Vagina (tissue), 2 donors: ENCODE results near the gene TMEM74B.

Source experiments
- POLR2A ChIP-seq, 2 donors: fragments of 450-650 bp; IDR thresholded peaks; one replicate each; pipeline ENCODE4 v1.6.1; 2017; ENCODE audit warnings: antibody characterized with exemption in 2 of 2, mild to moderate bottlenecking in 2 of 2, moderate library complexity in 2 of 2
- POLR2AphosphoS5 ChIP-seq, 2 donors: sonication (generic); formaldehyde crosslinking; IDR thresholded peaks; one replicate each; pipeline ENCODE4 v1.9.0; 2017; ENCODE audit warnings: antibody characterized with exemption in 2 of 2, mild to moderate bottlenecking in 2 of 2, low read depth in 1 of 2; ENCODE audit not compliant: insufficient read depth in 1 of 2
- TF ChIP-seq, protein P1 (sequence below), 3 experiments: fragments of 450-650 bp in 2 of 3; fragments of 200-600 bp in 1 of 3; sonication (generic) in 1 of 3; IDR thresholded peaks; one replicate each; pipeline ENCODE4 v1.5.1; 2017 to 2019; ENCODE audit warnings: antibody characterized with exemption in 3 of 3, mild to moderate bottlenecking in 2 of 3, moderate library complexity in 2 of 3

DNA sequence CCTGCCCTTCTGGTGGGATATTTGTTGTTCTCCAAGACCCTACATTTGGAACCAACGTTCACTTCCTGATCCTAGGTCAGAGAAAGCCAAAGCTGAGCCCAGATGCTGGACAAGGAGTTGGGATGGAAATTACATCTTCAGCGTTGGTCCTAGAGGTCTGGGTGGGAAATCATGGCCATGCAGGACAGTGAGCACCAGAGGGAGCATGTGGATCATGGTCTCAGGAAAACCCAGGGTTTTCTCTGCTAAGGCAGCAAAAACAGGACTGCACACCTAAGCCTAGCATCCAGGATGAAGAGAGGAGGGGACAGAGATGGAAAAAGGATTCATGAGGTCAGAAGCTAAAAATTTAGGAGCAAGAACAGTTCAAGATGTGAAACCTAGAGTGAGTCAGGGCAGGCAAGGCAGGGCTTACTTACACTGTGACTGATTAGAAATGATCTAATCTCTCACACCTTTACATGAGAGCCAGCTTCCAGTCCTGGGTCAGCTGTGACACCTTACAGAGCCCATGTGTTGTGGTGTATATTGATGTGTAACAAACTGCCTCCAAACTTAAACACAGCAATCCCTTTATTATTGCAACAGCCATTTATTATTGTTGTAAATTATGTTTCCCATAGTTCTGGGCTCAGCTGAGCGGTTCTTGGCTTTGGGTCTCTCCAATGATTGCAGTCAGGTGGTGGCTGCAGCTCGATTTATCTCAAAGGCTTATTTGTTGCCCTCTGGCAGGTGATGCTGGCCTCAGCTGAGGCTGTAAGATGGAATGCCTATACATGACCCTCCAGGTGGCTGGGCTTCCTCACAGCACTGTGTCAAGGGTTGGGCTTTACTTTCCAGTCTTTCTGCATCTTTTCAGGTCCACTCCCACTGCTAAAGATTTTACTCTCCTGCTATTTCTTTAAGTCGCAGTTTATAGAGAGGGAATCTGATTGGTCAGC lies 24.9 kb upstream of the TMEM74B start:
- TF ChIP-seq POLR2AphosphoS5 (IDR thresholded peaks at IDR 0.05; ENCODE audit: insufficient read depth in 1 of 2, low read depth in 1 of 2) (no peak), POLR2A (IDR thresholded peaks at IDR 0.05) (no peak)
- TF ChIP-seq, protein P1, sequence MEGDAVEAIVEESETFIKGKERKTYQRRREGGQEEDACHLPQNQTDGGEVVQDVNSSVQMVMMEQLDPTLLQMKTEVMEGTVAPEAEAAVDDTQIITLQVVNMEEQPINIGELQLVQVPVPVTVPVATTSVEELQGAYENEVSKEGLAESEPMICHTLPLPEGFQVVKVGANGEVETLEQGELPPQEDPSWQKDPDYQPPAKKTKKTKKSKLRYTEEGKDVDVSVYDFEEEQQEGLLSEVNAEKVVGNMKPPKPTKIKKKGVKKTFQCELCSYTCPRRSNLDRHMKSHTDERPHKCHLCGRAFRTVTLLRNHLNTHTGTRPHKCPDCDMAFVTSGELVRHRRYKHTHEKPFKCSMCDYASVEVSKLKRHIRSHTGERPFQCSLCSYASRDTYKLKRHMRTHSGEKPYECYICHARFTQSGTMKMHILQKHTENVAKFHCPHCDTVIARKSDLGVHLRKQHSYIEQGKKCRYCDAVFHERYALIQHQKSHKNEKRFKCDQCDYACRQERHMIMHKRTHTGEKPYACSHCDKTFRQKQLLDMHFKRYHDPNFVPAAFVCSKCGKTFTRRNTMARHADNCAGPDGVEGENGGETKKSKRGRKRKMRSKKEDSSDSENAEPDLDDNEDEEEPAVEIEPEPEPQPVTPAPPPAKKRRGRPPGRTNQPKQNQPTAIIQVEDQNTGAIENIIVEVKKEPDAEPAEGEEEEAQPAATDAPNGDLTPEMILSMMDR (IDR thresholded peaks at IDR 0.05), result no peak
